Measurements from ENCODE around the gene HHLA2.

HHLA2 gene

DNA sequence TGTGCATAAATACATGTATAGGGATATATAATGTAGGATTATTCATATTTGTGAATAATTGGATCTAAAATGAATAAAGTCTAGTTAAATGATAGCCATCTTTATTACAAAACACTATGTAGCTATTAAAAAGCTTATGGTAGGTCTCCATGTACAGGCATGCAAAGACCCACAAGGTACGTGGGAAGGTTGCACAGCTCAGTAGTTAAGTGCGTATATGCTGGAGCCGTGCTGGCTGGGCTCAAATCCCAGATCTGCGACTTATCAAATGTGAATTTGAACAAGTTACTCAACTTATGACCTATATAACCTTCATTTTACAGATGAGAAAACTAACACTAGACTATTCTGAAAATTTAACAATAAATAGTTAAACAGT is 113.4 kb downstream of the HHLA2 start:
- no peak for TF ChIP-seq MYC (IDR thresholded peaks at IDR 0.05; ENCODE audit: low read depth, low read length)
- TF ChIP-seq POLR2A (IDR thresholded peaks at IDR 0.05; ENCODE audit: extremely low read depth, insufficient read length), result no peak
- TF ChIP-seq, protein P1, sequence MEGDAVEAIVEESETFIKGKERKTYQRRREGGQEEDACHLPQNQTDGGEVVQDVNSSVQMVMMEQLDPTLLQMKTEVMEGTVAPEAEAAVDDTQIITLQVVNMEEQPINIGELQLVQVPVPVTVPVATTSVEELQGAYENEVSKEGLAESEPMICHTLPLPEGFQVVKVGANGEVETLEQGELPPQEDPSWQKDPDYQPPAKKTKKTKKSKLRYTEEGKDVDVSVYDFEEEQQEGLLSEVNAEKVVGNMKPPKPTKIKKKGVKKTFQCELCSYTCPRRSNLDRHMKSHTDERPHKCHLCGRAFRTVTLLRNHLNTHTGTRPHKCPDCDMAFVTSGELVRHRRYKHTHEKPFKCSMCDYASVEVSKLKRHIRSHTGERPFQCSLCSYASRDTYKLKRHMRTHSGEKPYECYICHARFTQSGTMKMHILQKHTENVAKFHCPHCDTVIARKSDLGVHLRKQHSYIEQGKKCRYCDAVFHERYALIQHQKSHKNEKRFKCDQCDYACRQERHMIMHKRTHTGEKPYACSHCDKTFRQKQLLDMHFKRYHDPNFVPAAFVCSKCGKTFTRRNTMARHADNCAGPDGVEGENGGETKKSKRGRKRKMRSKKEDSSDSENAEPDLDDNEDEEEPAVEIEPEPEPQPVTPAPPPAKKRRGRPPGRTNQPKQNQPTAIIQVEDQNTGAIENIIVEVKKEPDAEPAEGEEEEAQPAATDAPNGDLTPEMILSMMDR (IDR thresholded peaks at IDR 0.05; ENCODE audit: low read depth, low read length), result no peak
- TF ChIP-seq, protein P2, sequence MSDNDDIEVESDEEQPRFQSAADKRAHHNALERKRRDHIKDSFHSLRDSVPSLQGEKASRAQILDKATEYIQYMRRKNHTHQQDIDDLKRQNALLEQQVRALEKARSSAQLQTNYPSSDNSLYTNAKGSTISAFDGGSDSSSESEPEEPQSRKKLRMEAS (IDR thresholded peaks at IDR 0.05; ENCODE audit: low read depth, low read length), result no peak
- H3K4me3 ChIP-seq (ENCODE audit: low read depth, low read length), result no peak overlapping the region
- DNase-seq (ENCODE audit: low read depth), result no peak

DNA sequence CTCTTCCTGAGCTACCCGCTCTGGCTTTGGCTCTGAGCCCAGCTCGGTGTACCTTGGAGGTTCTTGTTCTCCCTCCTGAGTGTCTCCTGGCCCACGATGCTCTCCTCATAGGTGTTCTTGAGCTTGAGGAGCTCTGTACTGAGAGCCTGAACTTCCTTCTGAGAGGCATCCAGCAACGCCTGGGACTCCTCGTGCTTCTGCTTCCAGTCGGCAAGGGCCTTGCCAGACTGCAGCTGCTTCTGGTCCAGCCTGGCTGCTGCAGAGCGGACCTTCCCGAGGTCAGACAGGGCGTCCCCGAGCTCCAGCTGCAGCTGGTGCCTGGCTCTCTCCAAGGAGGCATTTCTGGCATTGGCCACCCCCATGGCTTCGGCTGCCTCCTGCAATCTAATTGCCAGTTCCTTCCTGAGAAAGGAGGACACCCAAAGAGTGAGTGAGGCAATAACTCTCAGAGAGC is 114.2 kb downstream of the HHLA2 start:
- no peak for DNase-seq (ENCODE audit: low read depth)
- H3K4me3 ChIP-seq (ENCODE audit: low read depth, low read length), result no peak overlapping the region
- TF ChIP-seq POLR2A (IDR thresholded peaks at IDR 0.05; ENCODE audit: extremely low read depth, insufficient read length) (no peak), MYC (IDR thresholded peaks at IDR 0.05; ENCODE audit: low read depth, low read length) (no peak)
- TF ChIP-seq, protein P1 (IDR thresholded peaks at IDR 0.05; ENCODE audit: low read depth, low read length), result no peak
- TF ChIP-seq, protein P2 (IDR thresholded peaks at IDR 0.05; ENCODE audit: low read depth, low read length), result no peak

DNA sequence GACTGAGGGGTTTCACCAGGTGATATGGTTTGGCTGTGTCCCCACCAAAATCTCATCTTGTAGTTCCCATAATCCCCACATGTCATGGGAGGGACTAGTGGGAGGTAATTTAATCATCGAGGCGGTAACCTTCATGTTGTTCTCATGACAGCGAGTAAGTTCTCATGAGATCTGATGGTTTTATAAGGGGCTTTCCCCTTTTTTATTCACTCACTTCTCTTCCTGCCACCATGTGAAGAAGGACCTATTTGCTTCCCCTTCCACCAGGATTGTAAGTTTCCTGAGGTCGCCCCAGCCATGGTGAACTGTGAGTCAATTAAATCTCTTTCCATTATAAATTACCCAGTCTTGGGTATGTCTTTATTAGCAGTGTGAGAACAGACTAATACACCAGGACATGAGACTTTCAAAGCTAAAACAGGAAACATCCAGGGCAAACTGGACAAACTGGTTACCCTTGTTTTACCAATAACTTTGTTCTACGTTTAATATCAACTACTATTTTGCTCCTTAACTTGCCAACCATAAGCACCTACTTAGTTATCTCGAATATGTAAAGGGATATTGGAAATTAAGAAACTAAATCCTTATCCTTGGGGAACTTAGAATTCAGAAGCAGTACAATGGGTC is 115.9 kb downstream of the HHLA2 start:
- H3K4me3 ChIP-seq (ENCODE audit: low read depth, low read length), result no peak overlapping the region
- no peak for TF ChIP-seq MYC (IDR thresholded peaks at IDR 0.05; ENCODE audit: low read depth, low read length)
- TF ChIP-seq, protein P1 (IDR thresholded peaks at IDR 0.05; ENCODE audit: low read depth, low read length), result no peak
- no peak for TF ChIP-seq POLR2A (IDR thresholded peaks at IDR 0.05; ENCODE audit: extremely low read depth, insufficient read length)
- TF ChIP-seq, protein P2 (IDR thresholded peaks at IDR 0.05; ENCODE audit: low read depth, low read length), result no peak
- DNase-seq (ENCODE audit: low read depth), result no peak

DNA sequence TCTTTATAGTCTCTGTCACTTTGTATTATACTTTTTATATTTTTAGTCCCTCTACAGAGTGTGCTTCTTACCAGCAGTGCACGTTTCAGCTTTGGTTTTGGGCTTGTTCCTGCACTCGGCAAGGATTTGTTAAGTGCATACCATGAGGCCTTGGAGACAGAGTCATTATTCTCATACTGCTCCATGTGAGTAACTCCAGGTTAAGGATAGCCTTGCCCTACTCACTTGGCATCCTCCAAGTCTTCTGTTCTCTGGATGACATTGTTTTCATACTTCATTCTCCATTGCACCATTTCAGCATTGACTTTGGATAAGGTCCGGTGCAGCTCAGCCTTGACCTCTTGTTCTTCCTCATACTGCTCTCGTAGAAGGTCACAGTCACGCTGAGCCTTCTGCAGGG is 117.7 kb downstream of the HHLA2 start:
- no peak for DNase-seq (ENCODE audit: low read depth)
- H3K4me3 ChIP-seq (ENCODE audit: low read depth, low read length), result no peak overlapping the region
- TF ChIP-seq POLR2A (IDR thresholded peaks at IDR 0.05; ENCODE audit: extremely low read depth, insufficient read length), result no peak
- TF ChIP-seq, protein P1 (IDR thresholded peaks at IDR 0.05; ENCODE audit: low read depth, low read length), result no peak
- TF ChIP-seq MYC (IDR thresholded peaks at IDR 0.05; ENCODE audit: low read depth, low read length), result no peak
- TF ChIP-seq, protein P2 (IDR thresholded peaks at IDR 0.05; ENCODE audit: low read depth, low read length), result no peak

DNA sequence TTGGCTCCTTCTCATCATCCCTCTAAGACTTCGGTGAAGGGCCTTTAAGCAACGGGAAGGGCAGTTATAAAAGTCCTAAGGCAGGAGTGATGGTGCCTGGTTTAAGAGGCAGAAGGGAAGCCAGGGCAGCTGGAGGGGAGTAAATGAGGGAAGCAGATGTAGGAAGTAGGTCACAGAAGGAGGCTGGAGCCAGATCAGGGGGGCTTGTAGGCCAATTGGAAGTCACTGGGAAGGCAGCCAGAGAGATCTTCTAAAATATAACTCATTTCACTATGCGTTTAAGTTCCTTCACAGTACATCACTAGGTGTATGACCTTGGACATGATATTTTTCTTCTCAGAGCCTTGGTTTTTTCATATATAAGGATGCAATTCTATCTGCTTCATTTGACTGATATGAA is 119.3 kb downstream of the HHLA2 start:
- TF ChIP-seq POLR2A (IDR thresholded peaks at IDR 0.05; ENCODE audit: extremely low read depth, insufficient read length) (no peak), MYC (IDR thresholded peaks at IDR 0.05; ENCODE audit: low read depth, low read length) (no peak)
- TF ChIP-seq, protein P1 (IDR thresholded peaks at IDR 0.05; ENCODE audit: low read depth, low read length), result no peak
- TF ChIP-seq, protein P2 (IDR thresholded peaks at IDR 0.05; ENCODE audit: low read depth, low read length), result no peak
- DNase-seq (ENCODE audit: low read depth), result no peak
- no peak overlapping the region for H3K4me3 ChIP-seq (ENCODE audit: low read depth, low read length)

Data from NB4 (cell line).